Stimulated activated naive CD8-positive, alpha-beta T cell treated with anti-CD3 and anti-CD28 coated beads, Interleukin-15, Interleukin-2, amounts not matched to agents 100 ng/mL and 50 ng/mL, for 24 hours (primary cell): ENCODE results near the gene SURF6.
"Not testable (repeated sequence)": the region's sequence is repeated elsewhere in the genome, so short reads cannot be mapped to it uniquely, and the experiment has no call there.

ENCODE experiments used
- H3K27ac Mint-ChIP-seq: one replicate; pipeline ENCODE4 v1.8.0; 2021; ENCODE audit warnings: mild to moderate bottlenecking, mixed read lengths
- H3K27me3 Mint-ChIP-seq: one replicate; pipeline ENCODE4 v1.8.0; 2021; ENCODE audit warnings: mixed read lengths
- H3K36me3 Mint-ChIP-seq: one replicate; pipeline ENCODE4 v1.8.0; 2021; ENCODE audit warnings: low read depth, mixed read lengths
- H3K4me1 Mint-ChIP-seq: one replicate; pipeline ENCODE4 v1.8.0; 2021; ENCODE audit warnings: low read depth, mixed read lengths
- H3K4me3 Mint-ChIP-seq: one replicate; pipeline ENCODE4 v1.8.0; 2021; ENCODE audit warnings: mild to moderate bottlenecking, mixed read lengths
- H3K9me3 Mint-ChIP-seq: one replicate; pipeline ENCODE4 v1.8.0; 2021; ENCODE audit warnings: mixed read lengths

The SURF6 gene

GRCh38 chr9:133304477-133305377, 31.3 kb downstream of the SURF6 start:
- no peaks in the 10 kb centered on the region for H3K9me3 Mint-ChIP-seq
- no peak overlapping the region for H3K4me3 Mint-ChIP-seq
- no peaks in the 10 kb centered on the region for H3K36me3 Mint-ChIP-seq
- no peaks in the 10 kb centered on the region for H3K4me1 Mint-ChIP-seq
- H3K27ac Mint-ChIP-seq: no peak overlapping the region
- peaks cover 15% of the 10 kb centered on the region for H3K27me3 Mint-ChIP-seq

- Mint-ChIP-seq H3K4me1 (no peaks in the 10 kb centered on the region), H3K4me3 (no peak overlapping the region), H3K9me3 (no peaks in the 10 kb centered on the region), H3K27me3 (peaks cover 13% of the 10 kb centered on the region), H3K36me3 (no peaks in the 10 kb centered on the region), H3K27ac (no peak overlapping the region)
Measured at GRCh38 chr9:133304158-133304470, 31.9 kb downstream of the SURF6 start.

- no peaks in the 10 kb centered on the region for H3K36me3 Mint-ChIP-seq
- no peaks in the 10 kb centered on the region for H3K4me1 Mint-ChIP-seq
- H3K27me3 Mint-ChIP-seq: peaks cover 9% of the 10 kb centered on the region
- no peak overlapping the region for H3K4me3 Mint-ChIP-seq
- H3K9me3 Mint-ChIP-seq: no peaks in the 10 kb centered on the region
- no peak overlapping the region for H3K27ac Mint-ChIP-seq
Measured at GRCh38 chr9:133303266-133304157, 32.5 kb downstream of the SURF6 start.

DNA sequence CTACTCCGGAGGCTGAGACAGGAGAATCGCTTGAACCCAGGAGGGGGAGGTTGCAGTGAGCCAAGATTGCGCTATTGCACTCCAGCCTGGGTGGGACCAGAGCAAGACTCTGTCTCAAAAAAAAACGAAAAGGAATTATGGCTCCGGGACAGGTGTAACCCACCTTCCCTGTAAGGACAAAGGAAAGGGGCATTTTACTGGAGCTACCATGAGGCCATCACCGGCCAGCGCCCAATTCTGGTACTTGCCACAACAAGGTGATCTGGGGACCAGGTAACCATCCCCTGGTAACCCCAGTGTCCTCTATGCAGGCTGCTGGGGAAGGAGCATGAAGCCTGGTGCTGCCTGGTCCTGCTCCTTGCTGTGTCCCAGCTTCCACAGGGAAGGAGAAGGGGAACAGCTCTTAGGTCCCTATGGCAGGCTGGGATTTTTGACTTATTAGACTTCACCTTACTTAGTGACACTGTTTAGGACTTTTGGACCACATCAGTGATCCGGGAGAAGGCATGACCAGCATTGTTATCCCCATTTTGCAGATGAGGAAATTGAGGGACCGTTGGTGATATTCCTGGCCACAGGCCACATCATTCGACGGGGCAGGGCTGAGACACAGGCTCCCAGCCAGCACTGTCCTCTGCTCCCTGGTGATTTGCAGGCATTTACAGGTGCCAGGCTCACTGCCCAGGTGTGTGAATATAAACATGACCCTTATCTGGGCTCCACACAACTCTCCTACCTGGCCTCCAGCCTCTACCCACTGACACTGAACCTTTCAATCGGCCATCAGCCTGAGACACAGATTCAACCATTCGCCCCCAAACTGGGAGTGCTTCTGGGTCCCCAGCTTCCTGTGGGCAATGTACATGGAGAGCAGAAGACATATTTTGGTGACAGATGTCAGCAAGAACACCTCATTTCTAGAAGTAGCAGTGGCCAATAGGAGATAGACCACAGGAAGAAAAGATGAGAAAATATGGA, 34.4 kb downstream of the SURF6 start:
- H3K27ac Mint-ChIP-seq: no peak overlapping the region
- H3K4me1 Mint-ChIP-seq: no peaks in the 10 kb centered on the region
- no peak overlapping the region for H3K4me3 Mint-ChIP-seq
- peaks cover 11% of the 10 kb centered on the region for H3K27me3 Mint-ChIP-seq
- no peaks in the 10 kb centered on the region for H3K36me3 Mint-ChIP-seq
- H3K9me3 Mint-ChIP-seq: no peaks in the 10 kb centered on the region

DNA sequence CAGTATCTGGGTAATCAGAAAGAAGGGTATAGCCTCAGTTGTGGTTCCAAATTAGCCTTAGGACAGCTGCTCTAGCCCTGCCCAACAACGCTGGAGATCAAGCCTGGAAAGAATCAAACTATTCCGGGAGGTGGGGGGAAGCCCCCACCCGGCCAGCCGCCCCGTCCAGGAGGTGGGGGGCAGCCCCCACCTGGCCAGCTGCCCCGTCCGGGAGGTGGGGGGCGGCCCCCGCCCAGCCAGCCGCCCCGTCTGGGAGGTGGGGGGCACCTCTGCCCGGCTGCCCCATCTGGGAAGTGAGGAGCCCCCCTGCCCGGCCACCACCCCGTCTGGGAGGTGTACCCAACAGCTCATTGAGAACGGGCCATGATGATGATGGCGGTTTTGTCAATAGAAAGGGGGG, 36.0 kb downstream of the SURF6 start:
- H3K4me3 Mint-ChIP-seq, H3K27ac Mint-ChIP-seq, H3K9me3 Mint-ChIP-seq, H3K36me3 Mint-ChIP-seq, H3K4me1 Mint-ChIP-seq: not testable (repeated sequence)
- H3K27me3 Mint-ChIP-seq: peaks cover 16% of the 10 kb centered on the region

DNA sequence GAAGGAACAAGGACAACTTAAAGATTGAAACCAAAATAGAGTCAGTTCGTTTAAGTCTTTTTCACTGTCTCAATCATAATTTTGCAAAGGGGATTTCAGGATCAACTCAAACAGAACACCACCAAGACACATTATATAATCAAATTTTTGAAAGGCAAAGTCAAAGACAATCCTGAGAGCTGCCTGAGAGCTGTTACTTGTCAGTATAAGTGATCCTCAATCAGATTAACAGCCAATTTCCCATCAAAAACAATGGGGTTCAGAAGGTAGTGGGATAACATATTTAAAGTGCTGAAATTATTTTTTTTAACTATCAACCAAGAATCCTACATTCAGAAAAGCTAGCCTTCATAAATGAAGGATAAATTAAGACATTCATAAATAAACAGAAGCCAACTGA, 41.7 kb downstream of the SURF6 start:
- H3K4me3 Mint-ChIP-seq: no peak overlapping the region
- H3K27ac Mint-ChIP-seq: no peak overlapping the region
- no peaks in the 10 kb centered on the region for H3K4me1 Mint-ChIP-seq
- peaks cover 56% of the 10 kb centered on the region for H3K27me3 Mint-ChIP-seq
- H3K36me3 Mint-ChIP-seq: peaks cover 11% of the 10 kb centered on the region
- H3K9me3 Mint-ChIP-seq: peaks cover 25% of the 10 kb centered on the region

DNA sequence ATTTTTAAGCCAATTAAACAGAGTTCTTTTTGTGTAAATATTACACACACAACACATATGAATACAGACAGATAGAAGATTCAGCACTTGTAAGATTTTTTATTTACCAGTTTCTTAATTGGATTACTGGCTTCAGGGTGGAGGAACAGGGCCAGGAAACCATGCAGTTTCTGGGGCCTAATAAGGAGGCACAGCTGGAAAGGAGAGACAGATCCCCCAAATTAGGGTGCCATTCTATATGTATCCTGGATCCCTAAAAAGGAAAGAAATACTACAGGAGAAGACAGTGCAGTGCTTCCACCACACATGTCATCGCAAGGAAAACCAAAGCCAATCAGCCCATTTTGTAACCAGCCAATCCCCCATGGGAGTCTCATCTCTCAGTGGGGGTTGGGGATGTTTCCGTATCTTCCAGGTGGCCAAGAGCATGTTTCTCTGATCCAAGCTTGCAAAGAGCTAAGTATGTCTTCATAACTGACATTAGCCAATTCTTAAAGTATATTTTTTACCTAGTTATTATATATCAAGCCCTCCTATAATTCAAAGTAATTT, 45.2 kb downstream of the SURF6 start:
- H3K27ac Mint-ChIP-seq: no peak overlapping the region
- H3K9me3 Mint-ChIP-seq: peaks cover 31% of the 10 kb centered on the region
- H3K4me1 Mint-ChIP-seq: no peaks in the 10 kb centered on the region
- peaks cover 50% of the 10 kb centered on the region for H3K27me3 Mint-ChIP-seq
- H3K36me3 Mint-ChIP-seq: peaks cover 11% of the 10 kb centered on the region
- no peak overlapping the region for H3K4me3 Mint-ChIP-seq

GRCh38 chr9:133286523-133286922, 49.5 kb downstream of the SURF6 start:
- Mint-ChIP-seq H3K4me1 (no peaks in the 10 kb centered on the region), H3K36me3 (peaks cover 8% of the 10 kb centered on the region), H3K9me3 (peaks cover 25% of the 10 kb centered on the region), H3K27ac (no peak overlapping the region), H3K27me3 (peaks cover 17% of the 10 kb centered on the region), H3K4me3 (no peak overlapping the region)

GRCh38 chr9:133285252-133285775, 50.7 kb downstream of the SURF6 start:
- Mint-ChIP-seq H3K4me1 (no peaks in the 10 kb centered on the region), H3K27me3 (peaks cover 7% of the 10 kb centered on the region), H3K4me3 (no peak overlapping the region), H3K9me3 (peaks cover 14% of the 10 kb centered on the region), H3K27ac (no peak overlapping the region), H3K36me3 (peaks cover 3% of the 10 kb centered on the region)

DNA sequence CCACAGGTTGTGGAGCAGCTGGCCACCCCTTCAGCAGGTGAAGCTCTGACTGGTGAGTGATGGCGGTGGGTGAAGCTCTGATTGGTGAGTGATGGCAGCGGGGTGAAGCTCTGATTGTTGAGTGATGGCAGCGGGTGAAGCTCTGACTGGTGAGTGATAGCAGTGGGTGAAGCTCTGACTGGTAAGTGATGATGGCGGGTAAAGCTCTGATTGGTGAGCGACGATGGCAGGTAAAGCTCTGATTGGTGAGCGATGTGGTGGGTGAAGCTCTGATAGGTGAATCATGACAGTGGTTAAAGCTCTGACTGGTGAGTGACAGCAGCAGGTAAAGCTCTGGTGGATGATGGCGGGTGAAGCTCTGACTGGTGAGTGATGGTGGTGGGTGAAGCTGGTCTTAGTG, 51.6 kb downstream of the SURF6 start:
- Mint-ChIP-seq H3K9me3 (peaks cover 7% of the 10 kb centered on the region), H3K27me3 (peaks cover 6% of the 10 kb centered on the region), H3K4me1 (no peaks in the 10 kb centered on the region), H3K36me3 (no peaks in the 10 kb centered on the region), H3K27ac (no peak overlapping the region), H3K4me3 (no peak overlapping the region)

DNA sequence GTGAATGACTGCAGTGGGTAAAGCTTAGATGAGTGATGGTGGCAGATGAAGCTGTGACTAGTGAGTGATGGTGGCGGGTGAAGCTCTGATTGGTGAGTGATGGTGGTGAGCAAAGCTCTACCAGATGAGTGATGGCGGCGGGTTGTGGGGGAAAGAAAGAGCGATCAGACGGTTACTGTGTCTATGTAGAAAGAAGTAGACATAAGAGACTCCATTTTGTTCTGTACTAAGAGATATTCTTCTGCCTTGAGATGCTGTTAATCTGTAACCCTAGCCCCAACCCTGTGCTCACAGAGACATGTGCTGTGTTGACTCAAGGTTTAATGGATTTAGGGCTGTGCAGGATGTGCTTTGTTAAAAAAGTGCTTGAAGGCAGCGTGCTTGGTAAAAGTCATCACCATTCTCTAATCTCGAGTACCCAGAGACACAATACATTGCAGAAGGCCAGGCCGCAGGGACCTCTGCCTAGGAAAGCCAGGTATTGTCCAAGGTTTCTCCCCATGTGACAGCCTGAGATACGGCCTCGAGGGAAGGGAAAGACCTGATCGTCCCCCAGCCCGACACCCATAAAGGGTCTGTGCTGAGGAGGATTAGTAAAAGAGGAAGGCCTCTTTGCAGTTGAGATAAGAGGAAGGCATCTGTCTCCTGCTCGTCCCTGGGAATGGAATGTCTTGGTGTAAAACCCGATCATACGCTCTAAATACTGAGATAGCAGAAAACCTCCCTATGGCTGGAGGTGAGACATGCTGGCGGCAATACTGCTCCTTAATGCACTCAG, 52.5 kb downstream of the SURF6 start:
- H3K27ac Mint-ChIP-seq, H3K4me3 Mint-ChIP-seq, H3K36me3 Mint-ChIP-seq, H3K4me1 Mint-ChIP-seq, H3K27me3 Mint-ChIP-seq, H3K9me3 Mint-ChIP-seq: not testable (repeated sequence)

GRCh38 chr9:133282464-133283238, 53.3 kb downstream of the SURF6 start:
- peaks cover 15% of the 10 kb centered on the region for H3K27me3 Mint-ChIP-seq

GRCh38 chr9:133280392-133280791, 55.6 kb downstream of the SURF6 start:
- Mint-ChIP-seq H3K36me3 (no peaks in the 10 kb centered on the region), H3K4me1 (peaks cover 3% of the 10 kb centered on the region), H3K27me3 (peaks cover 28% of the 10 kb centered on the region), H3K4me3 (no peak overlapping the region), H3K9me3 (no peaks in the 10 kb centered on the region), H3K27ac (no peak overlapping the region)

More at GRCh38 chr9:133282464-133283238, 53.3 kb downstream of the SURF6 start:
- no peaks in the 10 kb centered on the region for H3K4me1 Mint-ChIP-seq
- no peak overlapping the region for H3K27ac Mint-ChIP-seq
- no peaks in the 10 kb centered on the region for H3K36me3 Mint-ChIP-seq
- H3K9me3 Mint-ChIP-seq: no peaks in the 10 kb centered on the region
- H3K4me3 Mint-ChIP-seq: no peak overlapping the region
